IPS-18c (cell line): ENCODE data around the gene MUC13.

ENCODE experiments used
- H3K4me3 ChIP-seq: 2 replicates; pipeline ENCODE4 v1.7.0; 2013; ENCODE audit warnings: low read depth, mild to moderate bottlenecking, low read length, moderate library complexity; ENCODE audit not compliant: insufficient read depth
- H3K9me3 ChIP-seq: one replicate; pipeline ENCODE4 v1.6.1; 2013; ENCODE audit warnings: mild to moderate bottlenecking, low read length, moderate library complexity; ENCODE audit not compliant: control insufficient read depth, insufficient read depth

MUC13 gene

GRCh38 chr3:124859025-124859424 lies 75.5 kb downstream of the MUC13 start:
- Histone ChIP-seq H3K9me3 (no peaks in the 10 kb centered on the region), H3K4me3 (no peak overlapping the region)

DNA sequence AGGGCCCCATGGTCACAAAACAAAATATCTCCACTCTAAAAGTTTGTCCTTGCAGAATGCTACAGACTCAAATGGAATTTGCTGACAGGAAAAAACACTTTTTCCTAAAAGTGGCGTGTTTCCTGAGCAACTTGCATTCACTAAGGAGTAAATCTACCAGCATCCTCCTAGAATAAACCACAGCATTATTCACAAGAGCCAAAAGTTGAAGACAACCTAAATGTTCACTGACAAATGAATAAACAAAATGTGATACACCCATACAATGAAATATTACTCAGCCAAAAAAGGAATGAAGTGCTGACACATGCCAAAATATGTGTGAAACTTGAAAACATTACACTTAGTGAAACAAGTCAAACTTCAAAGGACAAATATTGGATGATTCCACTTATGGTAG lies 76.3 kb downstream of the MUC13 start:
- Histone ChIP-seq H3K9me3 (no peaks in the 10 kb centered on the region), H3K4me3 (no peak overlapping the region)

GRCh38 chr3:124856677-124857076 lies 77.9 kb downstream of the MUC13 start:
- no peaks in the 10 kb centered on the region for H3K9me3 ChIP-seq
- no peak overlapping the region for H3K4me3 ChIP-seq
